Hindlimb muscle (tissue), 1 donor: ENCODE measurements around the gene NAA35. TPM values are rescaled to one million over a fixed set of nuclear protein-coding genes. Genes with fewer than 3 reads are reported as not detected.
"Not testable (repeated sequence)": the region's sequence is repeated elsewhere in the genome, so short reads cannot be mapped to it uniquely, and the experiment has no call there.

ENCODE experiments used
- DNase-seq: peaks from one replicate; pipeline ENCODE4 v3.0.0-alpha.2; 2013
- polyA plus RNA-seq: library from polyadenylated mRNA; unstranded; fragments of 120-200 nt; gene quantifications from one replicate; pipeline ENCODE4 v1.2.1, GENCODE V29; 2013; ENCODE audit not compliant: insufficient read length

Gene NAA35
- polyA plus RNA-seq, result 20.7 TPM

- DNase-seq, result peak; percentile 99
Measured at GRCh38 chr9:85940832-85941621, at the start of gene NAA35. TSS of gene NAA35 (plus strand) at chr9:85941146. CDS start at chr9:85942160, 1,014 bp downstream.

GRCh38 chr9:85892401-85892800 is 48.5 kb upstream of the NAA35 start:
- no peak for DNase-seq

GRCh38 chr9:85895685-85896084 is 45.3 kb upstream of the NAA35 start:
- DNase-seq, result no peak

- no peak for DNase-seq
Measured at GRCh38 chr9:85897848-85898247, 43.1 kb upstream of the NAA35 start.

- no peak for DNase-seq
Measured at GRCh38 chr9:85898332-85898731, 42.6 kb upstream of the NAA35 start.

GRCh38 chr9:85899388-85899787 is 41.6 kb upstream of the NAA35 start:
- DNase-seq, result no peak

GRCh38 chr9:85900504-85901201 is 40.3 kb upstream of the NAA35 start:
- DNase-seq, result no peak

- DNase-seq, result no peak
Measured at GRCh38 chr9:85904975-85905374, 36.0 kb upstream of the NAA35 start.

GRCh38 chr9:85905957-85906356 is 35.0 kb upstream of the NAA35 start:
- DNase-seq, result no peak

GRCh38 chr9:85909390-85909789 is 31.6 kb upstream of the NAA35 start:
- no peak for DNase-seq

- no peak for DNase-seq
Measured at GRCh38 chr9:85914108-85914507, 26.8 kb upstream of the NAA35 start.

GRCh38 chr9:85917756-85918155 is 23.2 kb upstream of the NAA35 start:
- no peak for DNase-seq

GRCh38 chr9:85925493-85925892 is 15.5 kb upstream of the NAA35 start:
- DNase-seq, result no peak

GRCh38 chr9:85927076-85927475 is 13.9 kb upstream of the NAA35 start:
- peak; percentile 37 for DNase-seq

- DNase-seq, result no peak
Measured at GRCh38 chr9:85931495-85931894, 9.5 kb upstream of the NAA35 start.

- DNase-seq, result not testable (repeated sequence)
Measured at GRCh38 chr9:85935950-85936349, 5.0 kb upstream of the NAA35 start.

- DNase-seq, result no peak
Measured at GRCh38 chr9:85940275-85940831, 593 bp upstream of the NAA35 start.

- DNase-seq, result no peak
Measured at GRCh38 chr9:85941622-85941940, 635 bp downstream of the NAA35 start.

GRCh38 chr9:85941966-85942912 is 1.3 kb downstream of the NAA35 start:
- DNase-seq, result no peak

- no peak for DNase-seq
Measured at GRCh38 chr9:85942913-85943709, 2.2 kb downstream of the NAA35 start.

GRCh38 chr9:85943757-85944430 is 2.9 kb downstream of the NAA35 start:
- no peak for DNase-seq
